Body of pancreas (tissue), 4 donors: ENCODE results near the gene CLDN34.

Experiments
- POLR2A ChIP-seq, 3 donors: fragments of 450-650 bp; IDR thresholded peaks; one replicate each; pipeline ENCODE4 v1.6.1; 2016; ENCODE audit warnings: antibody characterized with exemption in 3 of 3, mild to moderate bottlenecking in 2 of 3
- TF ChIP-seq, protein P1 (sequence below), 7 experiments: fragments of 450-650 bp in 4 of 7; fragments of 200-600 bp in 3 of 7; sonication (generic) in 3 of 7; IDR thresholded peaks; one replicate each; pipeline ENCODE4 v1.5.1; 2016 to 2019; ENCODE audit warnings: antibody characterized with exemption in 7 of 7

- TF ChIP-seq, protein P1, sequence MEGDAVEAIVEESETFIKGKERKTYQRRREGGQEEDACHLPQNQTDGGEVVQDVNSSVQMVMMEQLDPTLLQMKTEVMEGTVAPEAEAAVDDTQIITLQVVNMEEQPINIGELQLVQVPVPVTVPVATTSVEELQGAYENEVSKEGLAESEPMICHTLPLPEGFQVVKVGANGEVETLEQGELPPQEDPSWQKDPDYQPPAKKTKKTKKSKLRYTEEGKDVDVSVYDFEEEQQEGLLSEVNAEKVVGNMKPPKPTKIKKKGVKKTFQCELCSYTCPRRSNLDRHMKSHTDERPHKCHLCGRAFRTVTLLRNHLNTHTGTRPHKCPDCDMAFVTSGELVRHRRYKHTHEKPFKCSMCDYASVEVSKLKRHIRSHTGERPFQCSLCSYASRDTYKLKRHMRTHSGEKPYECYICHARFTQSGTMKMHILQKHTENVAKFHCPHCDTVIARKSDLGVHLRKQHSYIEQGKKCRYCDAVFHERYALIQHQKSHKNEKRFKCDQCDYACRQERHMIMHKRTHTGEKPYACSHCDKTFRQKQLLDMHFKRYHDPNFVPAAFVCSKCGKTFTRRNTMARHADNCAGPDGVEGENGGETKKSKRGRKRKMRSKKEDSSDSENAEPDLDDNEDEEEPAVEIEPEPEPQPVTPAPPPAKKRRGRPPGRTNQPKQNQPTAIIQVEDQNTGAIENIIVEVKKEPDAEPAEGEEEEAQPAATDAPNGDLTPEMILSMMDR (IDR thresholded peaks at IDR 0.05) = no peak
- no peak for TF ChIP-seq POLR2A (IDR thresholded peaks at IDR 0.05)
These were observed 13.2 kb downstream of the CLDN34 start for GRCh38 chrX:9980401-9980800.
